Stimulated activated effector memory CD8-positive, alpha-beta T cell treated with anti-CD3 and anti-CD28 coated beads, Interleukin-12 subunit alpha, Interleukin-12 subunit beta, amount 100 ng/mL, for 72 hours (primary cell): Measurements from ENCODE around the gene ARRB1.
"Not testable (repeated sequence)": the region's sequence is repeated elsewhere in the genome, so short reads cannot be mapped to it uniquely, and the experiment has no call there.

Source experiments
- ATAC-seq: fragments of 150-1000 bp; cut with Tn5 transposase; 2 replicates; pipeline ENCODE4 v1.10.0; 2021
- DNase-seq, 2 donors: peaks; one replicate each; pipeline ENCODE4 v3.0.0; 2021 to 2022; ENCODE audit warnings: low spot score in 2 of 2
- H3K27ac Mint-ChIP-seq: one replicate; pipeline ENCODE4 v1.8.0; 2022; ENCODE audit warnings: mild to moderate bottlenecking, mixed read lengths
- H3K36me3 Mint-ChIP-seq: one replicate; pipeline ENCODE4 v1.8.0; 2022; ENCODE audit warnings: mild to moderate bottlenecking, mixed read lengths
- H3K4me1 Mint-ChIP-seq: one replicate; pipeline ENCODE4 v1.8.0; 2022; ENCODE audit warnings: mixed read lengths
- H3K4me3 Mint-ChIP-seq: one replicate; pipeline ENCODE4 v1.8.0; 2022; ENCODE audit warnings: mild to moderate bottlenecking, mixed read lengths
- H3K9me3 Mint-ChIP-seq: one replicate; pipeline ENCODE4 v1.8.0; 2022; ENCODE audit warnings: mixed read lengths

Gene ARRB1

GRCh38 chr11:75380245-75380644 lies 28.8 kb upstream of the ARRB1 start:
- Mint-ChIP-seq H3K27ac (no peak overlapping the region), H3K4me3 (no peak overlapping the region), H3K36me3 (no peaks in the 10 kb centered on the region), H3K9me3 (no peaks in the 10 kb centered on the region), H3K4me1 (peaks cover 16% of the 10 kb centered on the region)
- DNase-seq (no peak), ATAC-seq (no peak)

GRCh38 chr11:75378776-75379175 lies 27.3 kb upstream of the ARRB1 start:
- H3K4me3 Mint-ChIP-seq, H3K4me1 Mint-ChIP-seq, ATAC-seq, H3K9me3 Mint-ChIP-seq, H3K36me3 Mint-ChIP-seq, H3K27ac Mint-ChIP-seq, DNase-seq: not testable (repeated sequence)

- DNase-seq (no peak), ATAC-seq (no peak)
- no peaks in the 10 kb centered on the region for H3K9me3 Mint-ChIP-seq
- no peak overlapping the region for H3K27ac Mint-ChIP-seq
- H3K36me3 Mint-ChIP-seq, result no peaks in the 10 kb centered on the region
- no peaks in the 10 kb centered on the region for H3K4me1 Mint-ChIP-seq
- no peak overlapping the region for H3K4me3 Mint-ChIP-seq
Observed at GRCh38 chr11:75376175-75376574, 24.7 kb upstream of the ARRB1 start.

- Mint-ChIP-seq H3K4me1 (no peaks in the 10 kb centered on the region), H3K4me3 (no peak overlapping the region), H3K9me3 (no peaks in the 10 kb centered on the region), H3K27ac (peak overlapping the region; percentile 43), H3K36me3 (no peaks in the 10 kb centered on the region)
- no peak for ATAC-seq
- no peak for DNase-seq
Observed at GRCh38 chr11:75375626-75376025, 24.2 kb upstream of the ARRB1 start.

- Mint-ChIP-seq H3K27ac (no peak overlapping the region), H3K4me1 (peaks cover 5% of the 10 kb centered on the region), H3K9me3 (no peaks in the 10 kb centered on the region), H3K36me3 (no peaks in the 10 kb centered on the region), H3K4me3 (no peak overlapping the region)
- ATAC-seq (no peak), DNase-seq (no peak)
Observed at GRCh38 chr11:75374646-75375045, 23.2 kb upstream of the ARRB1 start.

- no peak overlapping the region for H3K4me3 Mint-ChIP-seq
- no peak overlapping the region for H3K27ac Mint-ChIP-seq
- no peaks in the 10 kb centered on the region for H3K9me3 Mint-ChIP-seq
- no peak for ATAC-seq
- peaks cover 7% of the 10 kb centered on the region for H3K4me1 Mint-ChIP-seq
- DNase-seq, result no peak
- H3K36me3 Mint-ChIP-seq, result no peaks in the 10 kb centered on the region
Observed at GRCh38 chr11:75373201-75373600, 21.7 kb upstream of the ARRB1 start.

- Mint-ChIP-seq H3K4me3 (no peak overlapping the region), H3K4me1 (peaks cover 7% of the 10 kb centered on the region), H3K36me3 (no peaks in the 10 kb centered on the region), H3K27ac (no peak overlapping the region), H3K9me3 (no peaks in the 10 kb centered on the region)
- DNase-seq, result no peak
- no peak for ATAC-seq
Observed at GRCh38 chr11:75371949-75372876, 20.8 kb upstream of the ARRB1 start.

GRCh38 chr11:75369560-75370255 lies 18.2 kb upstream of the ARRB1 start:
- Mint-ChIP-seq H3K36me3 (no peaks in the 10 kb centered on the region), H3K9me3 (no peaks in the 10 kb centered on the region), H3K4me1 (peaks cover 7% of the 10 kb centered on the region), H3K27ac (no peak overlapping the region), H3K4me3 (no peak overlapping the region)
- ATAC-seq, result no peak
- DNase-seq, result no peak

- H3K9me3 Mint-ChIP-seq, H3K36me3 Mint-ChIP-seq, DNase-seq, H3K4me3 Mint-ChIP-seq, H3K27ac Mint-ChIP-seq, H3K4me1 Mint-ChIP-seq, ATAC-seq: not testable (repeated sequence)
Observed at GRCh38 chr11:75366826-75367225, 15.4 kb upstream of the ARRB1 start.

GRCh38 chr11:75365711-75366181 lies 14.3 kb upstream of the ARRB1 start:
- Mint-ChIP-seq H3K4me1 (peaks cover 7% of the 10 kb centered on the region), H3K4me3 (no peak overlapping the region), H3K9me3 (no peaks in the 10 kb centered on the region), H3K36me3 (no peaks in the 10 kb centered on the region), H3K27ac (no peak overlapping the region)
- no peak for ATAC-seq
- DNase-seq, result no peak

- not testable (repeated sequence) for H3K36me3 Mint-ChIP-seq, H3K4me3 Mint-ChIP-seq, DNase-seq, H3K9me3 Mint-ChIP-seq, H3K27ac Mint-ChIP-seq, H3K4me1 Mint-ChIP-seq, ATAC-seq
Observed at GRCh38 chr11:75362285-75362684, 10.8 kb upstream of the ARRB1 start.

- DNase-seq (no peak), ATAC-seq (no peak)
- H3K4me3 Mint-ChIP-seq, result no peak overlapping the region
- H3K27ac Mint-ChIP-seq, result no peak overlapping the region
- no peaks in the 10 kb centered on the region for H3K9me3 Mint-ChIP-seq
- H3K36me3 Mint-ChIP-seq, result no peaks in the 10 kb centered on the region
- peaks cover 15% of the 10 kb centered on the region for H3K4me1 Mint-ChIP-seq
Observed at GRCh38 chr11:75356613-75357012, 5.2 kb upstream of the ARRB1 start.

- Mint-ChIP-seq H3K4me3 (no peak overlapping the region), H3K9me3 (no peaks in the 10 kb centered on the region), H3K36me3 (peaks cover 5% of the 10 kb centered on the region), H3K27ac (no peak overlapping the region), H3K4me1 (peaks cover 27% of the 10 kb centered on the region)
- DNase-seq, result no peak
- ATAC-seq, result no peak
Observed at GRCh38 chr11:75355051-75355450, 3.6 kb upstream of the ARRB1 start.

- ATAC-seq (no peak), DNase-seq (no peak)
- Mint-ChIP-seq H3K36me3 (peaks cover 5% of the 10 kb centered on the region), H3K27ac (peak overlapping the region; percentile 68), H3K4me1 (peaks cover 44% of the 10 kb centered on the region), H3K4me3 (peak overlapping the region; percentile 76), H3K9me3 (no peaks in the 10 kb centered on the region)
Observed at GRCh38 chr11:75352588-75353206, 1.2 kb upstream of the ARRB1 start.

GRCh38 chr11:75351791-75352587 lies 528 bp upstream of the ARRB1 start:
- Mint-ChIP-seq H3K27ac (peak overlapping the region; percentile 68), H3K4me1 (peaks cover 46% of the 10 kb centered on the region), H3K9me3 (no peaks in the 10 kb centered on the region), H3K4me3 (peak overlapping the region; percentile 76), H3K36me3 (peaks cover 5% of the 10 kb centered on the region)
- ATAC-seq (peak; percentile 76), DNase-seq (peak; percentile 35 to 76)
